SK-N-MC (cell line): ENCODE measurements around the gene ITGB2.

Experiments
- EZH2 ChIP-seq: fragments of 200-600 bp; sonication (generic); IDR thresholded peaks from one replicate; pipeline ENCODE4 v1.6.1; 2017; ENCODE audit warnings: antibody characterized with exemption
- FOXP2 ChIP-seq: optimal IDR thresholded peaks from 2 replicates; pipeline ENCODE3; 2011; ENCODE audit warnings: mild to moderate bottlenecking, moderate library complexity; ENCODE audit not compliant: insufficient read depth; ENCODE audit errors: extremely low read length, control extremely low read depth
- POLR2AphosphoS5 ChIP-seq: IDR thresholded peaks from 2 replicates; pipeline ENCODE4 v1.6.1; 2012; ENCODE audit warnings: mild to moderate bottlenecking, low read depth, low read length, borderline replicate concordance

DNA sequence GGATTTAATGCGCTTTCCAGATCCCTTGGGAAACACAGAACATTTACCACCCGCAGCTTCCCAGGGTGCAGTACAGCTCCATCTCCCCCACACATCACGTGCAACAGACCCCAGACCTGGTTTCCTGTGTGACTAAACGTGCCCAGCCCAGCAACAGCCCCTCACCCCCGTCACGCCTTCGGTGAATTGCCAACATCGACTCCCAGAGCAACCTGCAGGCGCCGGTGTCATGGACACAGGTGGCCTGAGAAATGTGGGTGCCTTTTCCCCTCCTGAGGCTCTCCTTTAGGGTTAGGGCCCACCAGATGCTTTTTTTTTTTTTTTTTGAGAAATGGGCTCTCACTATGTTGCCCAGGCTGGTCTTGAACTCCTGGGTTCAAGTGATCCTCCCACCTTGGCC lies 78.6 kb downstream of the ITGB2 start:
- TF ChIP-seq POLR2AphosphoS5 (no peak), EZH2 (no peak), FOXP2 (no peak)
